ENCODE data around the gene KCNG4. TPM values are rescaled to one million over a fixed set of nuclear protein-coding genes. Genes with fewer than 3 reads are reported as not detected.

Gene KCNG4
- total RNA-seq, 1 experiment from 2014 or later, result not detected

DNA sequence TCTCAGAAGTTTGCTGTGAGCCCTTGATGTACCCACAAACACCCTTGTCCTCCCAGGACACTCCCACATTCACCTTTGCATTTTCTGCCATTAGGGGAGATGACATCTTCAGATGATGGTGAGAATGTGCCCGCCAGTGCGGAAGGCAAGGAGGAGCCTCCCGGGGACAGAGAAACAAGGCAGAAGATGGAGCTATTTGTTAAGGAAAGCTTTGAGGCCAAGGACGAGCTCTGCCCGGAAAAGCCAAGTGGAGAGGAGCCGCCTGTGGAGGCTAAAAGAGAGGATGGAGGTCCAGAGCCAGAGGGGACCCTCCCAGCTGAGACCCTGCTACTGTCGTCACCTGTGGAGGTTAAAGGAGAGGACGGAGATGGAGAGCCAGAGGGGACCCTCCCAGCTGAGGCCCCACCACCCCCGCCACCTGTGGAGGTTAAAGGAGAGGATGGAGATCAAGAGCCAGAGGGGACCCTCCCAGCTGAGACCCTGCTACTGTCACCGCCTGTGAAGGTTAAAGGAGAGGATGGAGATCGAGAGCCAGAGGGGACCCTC lies 70.0 kb downstream of the KCNG4 start:
- CTCF ChIA-PET, result interaction anchor here (0.8 to 1.6 kb wide), 4 partner anchors 17 to 336 kb away, joined by 3 to 11 read pairs (median 4); partner anchors contain the start of gene TAF1C
- POLR2A ChIA-PET, result no interaction called here
- BruUV-seq (replicated peaks), result no TSS peak
- ATAC-seq (no peak), DNase-seq (ENCODE audit: low read depth, low spot score) (no peak)
- Histone ChIP-seq H3K27ac (ENCODE audit: low read depth, low read length) (no peak overlapping the region), H2AFZ (ENCODE audit: low read depth, low read length, poor library complexity, severe bottlenecking) (no peak overlapping the region), H3K27me3 (ENCODE audit: insufficient read depth, low read length) (0 out of 2 replicates have a peak, but pooled peaks cover 3% of the 10 kb centered on the region), H3K4me3 (replicated peaks in 1 of 2; ENCODE audit: low read depth in 1 of 2, low read length in 2 of 2) (no peak overlapping the region), H3K79me2 (ENCODE audit: insufficient read depth, low read length) (no peaks in the 10 kb centered on the region), H4K20me1 (ENCODE audit: insufficient read depth) (no peaks in the 10 kb centered on the region), H3K9ac (ENCODE audit: low read length) (no peak overlapping the region), H3K36me3 (ENCODE audit: control insufficient read depth in 1 of 2, insufficient read depth in 2 of 2, low read length in 2 of 2) (no peaks in the 10 kb centered on the region), H3K9me3 (ENCODE audit: control insufficient read depth in 1 of 2, insufficient read depth in 1 of 2, low read depth in 1 of 2, low read length in 2 of 2) (no peaks in the 10 kb centered on the region), H3K4me1 (ENCODE audit: control insufficient read depth in 1 of 2, insufficient read depth in 2 of 2, low read length in 2 of 2) (no peaks in the 10 kb centered on the region), H3K9me2 (ENCODE audit: insufficient read depth) (no peaks in the 10 kb centered on the region), H3K4me2 (ENCODE audit: low read length) (no peak overlapping the region)
- TF ChIP-seq CBX3 (IDR thresholded peaks at IDR 0.05; ENCODE audit: low read depth) (no peak), POLR2A (IDR thresholded peaks at IDR 0.05; ENCODE audit: borderline replicate concordance, extremely low read depth, insufficient read depth, insufficient read length) (no peak), JUND (IDR thresholded peaks at IDR 0.05) (no peak), YY1 (IDR thresholded peaks at IDR 0.05; ENCODE audit: extremely low read depth, insufficient replicate concordance, low read depth, low read length) (no peak), CEBPB (IDR thresholded peaks at IDR 0.05; ENCODE audit: low read depth) (no peak), ZFX (IDR thresholded peaks at IDR 0.05) (no peak), SP1 (IDR thresholded peaks at IDR 0.05; ENCODE audit: low read depth) (no peak), EZH2 (IDR thresholded peaks at IDR 0.05) (no peak), POLR2AphosphoS5 (IDR thresholded peaks at IDR 0.05; ENCODE audit: low read depth, low read length) (no peak)
- TF ChIP-seq, protein P1, sequence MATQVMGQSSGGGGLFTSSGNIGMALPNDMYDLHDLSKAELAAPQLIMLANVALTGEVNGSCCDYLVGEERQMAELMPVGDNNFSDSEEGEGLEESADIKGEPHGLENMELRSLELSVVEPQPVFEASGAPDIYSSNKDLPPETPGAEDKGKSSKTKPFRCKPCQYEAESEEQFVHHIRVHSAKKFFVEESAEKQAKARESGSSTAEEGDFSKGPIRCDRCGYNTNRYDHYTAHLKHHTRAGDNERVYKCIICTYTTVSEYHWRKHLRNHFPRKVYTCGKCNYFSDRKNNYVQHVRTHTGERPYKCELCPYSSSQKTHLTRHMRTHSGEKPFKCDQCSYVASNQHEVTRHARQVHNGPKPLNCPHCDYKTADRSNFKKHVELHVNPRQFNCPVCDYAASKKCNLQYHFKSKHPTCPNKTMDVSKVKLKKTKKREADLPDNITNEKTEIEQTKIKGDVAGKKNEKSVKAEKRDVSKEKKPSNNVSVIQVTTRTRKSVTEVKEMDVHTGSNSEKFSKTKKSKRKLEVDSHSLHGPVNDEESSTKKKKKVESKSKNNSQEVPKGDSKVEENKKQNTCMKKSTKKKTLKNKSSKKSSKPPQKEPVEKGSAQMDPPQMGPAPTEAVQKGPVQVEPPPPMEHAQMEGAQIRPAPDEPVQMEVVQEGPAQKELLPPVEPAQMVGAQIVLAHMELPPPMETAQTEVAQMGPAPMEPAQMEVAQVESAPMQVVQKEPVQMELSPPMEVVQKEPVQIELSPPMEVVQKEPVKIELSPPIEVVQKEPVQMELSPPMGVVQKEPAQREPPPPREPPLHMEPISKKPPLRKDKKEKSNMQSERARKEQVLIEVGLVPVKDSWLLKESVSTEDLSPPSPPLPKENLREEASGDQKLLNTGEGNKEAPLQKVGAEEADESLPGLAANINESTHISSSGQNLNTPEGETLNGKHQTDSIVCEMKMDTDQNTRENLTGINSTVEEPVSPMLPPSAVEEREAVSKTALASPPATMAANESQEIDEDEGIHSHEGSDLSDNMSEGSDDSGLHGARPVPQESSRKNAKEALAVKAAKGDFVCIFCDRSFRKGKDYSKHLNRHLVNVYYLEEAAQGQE (IDR thresholded peaks at IDR 0.05; ENCODE audit: low read depth), result no peak
- TF ChIP-seq, protein P2, sequence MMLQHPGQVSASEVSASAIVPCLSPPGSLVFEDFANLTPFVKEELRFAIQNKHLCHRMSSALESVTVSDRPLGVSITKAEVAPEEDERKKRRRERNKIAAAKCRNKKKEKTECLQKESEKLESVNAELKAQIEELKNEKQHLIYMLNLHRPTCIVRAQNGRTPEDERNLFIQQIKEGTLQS (IDR thresholded peaks at IDR 0.05), result no peak
- TF ChIP-seq, protein P3, sequence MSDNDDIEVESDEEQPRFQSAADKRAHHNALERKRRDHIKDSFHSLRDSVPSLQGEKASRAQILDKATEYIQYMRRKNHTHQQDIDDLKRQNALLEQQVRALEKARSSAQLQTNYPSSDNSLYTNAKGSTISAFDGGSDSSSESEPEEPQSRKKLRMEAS (IDR thresholded peaks at IDR 0.05), result no peak
- intact Hi-C loops (cut with micrococcal nuclease), result no loop called here
- RAD21 ChIA-PET (ENCODE audit: low non-redundant PET in 1 of 2, low total read pairs in 2 of 2, uncharacterized antibody in 2 of 2, unreplicated experiment in 2 of 2), result no interaction called here

Other genes starting within 250 kb of the KCNG4 start
- not detected for gene SLC38A8, start 197.2 kb downstream of the KCNG4 start, total RNA-seq (2021; ENCODE audit: unreplicated experiment)
- gene MBTPS1, start 123.1 kb downstream of the KCNG4 start, total RNA-seq (2021; ENCODE audit: unreplicated experiment), result 111 TPM
- 35.8 TPM for gene HSDL1, start 94.8 kb downstream of the KCNG4 start, total RNA-seq (2021; ENCODE audit: unreplicated experiment)
- 0.30 TPM for gene DNAAF1, start 94.7 kb downstream of the KCNG4 start, total RNA-seq (2021; ENCODE audit: unreplicated experiment)
- gene TAF1C, start 53.0 kb downstream of the KCNG4 start, total RNA-seq (2021; ENCODE audit: unreplicated experiment), result 76.3 TPM
- not detected for gene ADAD2, start 48.9 kb downstream of the KCNG4 start, total RNA-seq (2021; ENCODE audit: unreplicated experiment)
- 0.42 TPM for gene WFDC1, start 54.9 kb upstream of the KCNG4 start, total RNA-seq (2021; ENCODE audit: unreplicated experiment)
- gene ATP2C2, start 128.5 kb upstream of the KCNG4 start, total RNA-seq (2021; ENCODE audit: unreplicated experiment), result 20.3 TPM

Data from HCT116 (cell line).